ENCODE results near the gene FGF2. TPM values are rescaled to one million over a fixed set of nuclear protein-coding genes. Genes with fewer than 3 reads are reported as not detected.
"Not testable (repeated sequence)": the region's sequence is repeated elsewhere in the genome, so short reads cannot be mapped to it uniquely, and the experiment has no call there.

The FGF2 gene
- total RNA-seq, 1 experiment from 2014 or later: 13.0 TPM

- ChIA-PET CTCF (no interaction called here), POLR2A (ENCODE audit: low non-redundant PET) (no interaction called here)
- H3K27ac ChIP-seq (ENCODE audit: low read depth, low read length, poor library complexity, severe bottlenecking): no peak overlapping the region
- TF ChIP-seq CTCF (conservative IDR thresholded peaks at IDR 0.05; ENCODE audit: low read depth, low read length) (no peak), EZH2 (IDR thresholded peaks at IDR 0.05; ENCODE audit: borderline replicate concordance, low read depth, low read length, poor library complexity, severe bottlenecking) (no peak)
- H3K36me3 ChIP-seq (ENCODE audit: insufficient read depth, low read length, poor library complexity, severe bottlenecking): no peaks in the 10 kb centered on the region
- no peaks in the 10 kb centered on the region for H3K27me3 ChIP-seq (replicated peaks; ENCODE audit: insufficient read depth, low read depth, low read length, poor library complexity)
- no peak for DNase-seq (ENCODE audit: low spot score)
- no peak overlapping the region for H3K4me3 ChIP-seq (ENCODE audit: low read depth, low read length, poor library complexity, severe bottlenecking)
- peaks cover 14% of the 10 kb centered on the region for H3K4me1 ChIP-seq (ENCODE audit: insufficient read depth, low read length, poor library complexity, severe bottlenecking)
- BruUV-seq (replicated peaks): no TSS peak
- intact Hi-C loops (cut with micrococcal nuclease; ENCODE audit: unreplicated experiment): no loop called here
- no peaks in the 10 kb centered on the region for H3K9me3 ChIP-seq (ENCODE audit: low read depth, low read length, poor library complexity, severe bottlenecking)
Observed at GRCh38 chr4:122847931-122848330, 21.3 kb downstream of the FGF2 start.

- DNase-seq (ENCODE audit: low spot score); intact Hi-C loops (cut with micrococcal nuclease; ENCODE audit: unreplicated experiment); POLR2A ChIA-PET (ENCODE audit: low non-redundant PET): not testable (repeated sequence)
Observed at GRCh38 chr4:122849789-122850188, 23.2 kb downstream of the FGF2 start.

GRCh38 chr4:122851568-122851967 is 24.9 kb downstream of the FGF2 start:
- BruUV-seq (replicated peaks): no TSS peak
- Histone ChIP-seq H3K4me3 (ENCODE audit: low read depth, low read length, poor library complexity, severe bottlenecking) (no peak overlapping the region), H3K9me3 (ENCODE audit: low read depth, low read length, poor library complexity, severe bottlenecking) (no peaks in the 10 kb centered on the region), H3K4me1 (ENCODE audit: insufficient read depth, low read length, poor library complexity, severe bottlenecking) (peaks cover 21% of the 10 kb centered on the region), H3K27ac (ENCODE audit: low read depth, low read length, poor library complexity, severe bottlenecking) (no peak overlapping the region), H3K36me3 (ENCODE audit: insufficient read depth, low read length, poor library complexity, severe bottlenecking) (no peaks in the 10 kb centered on the region), H3K27me3 (replicated peaks; ENCODE audit: insufficient read depth, low read depth, low read length, poor library complexity) (no peaks in the 10 kb centered on the region)
- ChIA-PET CTCF (no interaction called here), POLR2A (ENCODE audit: low non-redundant PET) (no interaction called here)
- intact Hi-C loops (cut with micrococcal nuclease; ENCODE audit: unreplicated experiment): no loop called here
- no peak for DNase-seq (ENCODE audit: low spot score)
- TF ChIP-seq EZH2 (IDR thresholded peaks at IDR 0.05; ENCODE audit: borderline replicate concordance, low read depth, low read length, poor library complexity, severe bottlenecking): no peak
- TF ChIP-seq CTCF (conservative IDR thresholded peaks at IDR 0.05; ENCODE audit: low read depth, low read length): no peak

More at GRCh38 chr4:122849789-122850188, 23.2 kb downstream of the FGF2 start:
- H3K36me3 ChIP-seq (ENCODE audit: insufficient read depth, low read length, poor library complexity, severe bottlenecking); H3K27ac ChIP-seq (ENCODE audit: low read depth, low read length, poor library complexity, severe bottlenecking); H3K27me3 ChIP-seq (replicated peaks; ENCODE audit: insufficient read depth, low read depth, low read length, poor library complexity); CTCF ChIA-PET; H3K4me3 ChIP-seq (ENCODE audit: low read depth, low read length, poor library complexity, severe bottlenecking); BruUV-seq (replicated peaks); H3K9me3 ChIP-seq (ENCODE audit: low read depth, low read length, poor library complexity, severe bottlenecking): not testable (repeated sequence)
- peaks cover 10% of the 10 kb centered on the region for H3K4me1 ChIP-seq (ENCODE audit: insufficient read depth, low read length, poor library complexity, severe bottlenecking)
